ENCODE data around the gene ATG3.
"Not testable (repeated sequence)": the region's sequence is repeated elsewhere in the genome, so short reads cannot be mapped to it uniquely, and the experiment has no call there.

Gene ATG3

DNA sequence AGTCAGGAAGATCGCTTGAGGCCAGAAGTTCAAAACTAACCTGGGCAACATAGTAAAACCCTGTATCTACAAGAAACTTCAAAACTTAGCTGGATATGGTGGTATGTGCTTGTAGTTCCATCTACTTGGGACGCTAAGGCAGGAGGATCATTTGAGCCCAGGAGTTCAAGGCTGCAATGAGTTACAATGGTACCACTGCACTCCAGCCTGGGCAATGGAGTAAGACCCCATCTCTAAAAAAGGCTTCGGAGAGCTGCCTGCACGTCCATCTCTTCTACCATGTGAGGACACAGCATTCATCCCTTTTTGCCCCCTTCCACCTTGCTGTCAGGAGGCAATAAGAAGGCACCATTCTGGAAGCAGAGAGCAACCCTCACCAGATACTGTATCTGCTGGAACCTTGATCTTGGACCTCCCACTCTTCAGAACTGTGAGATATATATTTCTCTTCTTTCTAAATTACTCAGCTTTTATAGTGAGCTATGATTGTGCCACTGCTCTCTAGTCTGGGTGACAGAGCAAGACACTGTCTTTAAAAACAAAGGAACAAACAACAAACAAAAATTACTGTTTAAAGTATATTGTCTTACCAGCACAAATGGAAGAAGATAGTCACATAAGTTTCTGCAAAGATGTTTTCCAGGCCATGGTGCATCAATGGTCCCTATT, 58.3 kb downstream of the ATG3 start:
- DNase-seq: no peak
- Mint-ChIP-seq H3K9me3 (peaks cover 6% of the 10 kb centered on the region), H3K4me1 (no peaks in the 10 kb centered on the region), H3K27me3 (ENCODE audit: low read depth, poor library complexity) (peaks cover 3% of the 10 kb centered on the region), H3K27ac (no peak overlapping the region), H3K4me3 (no peak overlapping the region), H3K36me3 (ENCODE audit: low read depth) (no peaks in the 10 kb centered on the region)
- no peak for TF ChIP-seq CTCF (IDR thresholded peaks at IDR 0.05)

DNA sequence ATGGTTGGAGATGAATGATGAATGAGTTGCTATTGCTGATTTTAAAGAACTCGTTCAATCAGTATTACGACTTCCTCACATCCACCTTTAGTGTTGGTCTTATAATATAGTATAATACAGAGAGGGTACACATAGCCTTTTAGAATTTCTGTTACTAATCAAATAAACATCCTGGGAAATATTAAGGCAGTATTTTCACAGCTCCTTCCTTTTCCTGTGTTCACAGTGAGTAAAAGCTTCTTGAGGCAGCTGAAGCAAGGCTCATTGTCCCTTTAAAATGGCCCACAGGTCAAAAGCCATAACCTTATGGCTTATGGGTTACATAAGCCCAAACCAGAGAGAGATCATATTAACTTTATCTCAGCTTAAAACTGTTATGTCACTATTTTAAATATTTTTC, 61.1 kb downstream of the ATG3 start:
- TF ChIP-seq CTCF (IDR thresholded peaks at IDR 0.05): no peak
- Mint-ChIP-seq H3K4me1 (no peaks in the 10 kb centered on the region), H3K9me3 (no peaks in the 10 kb centered on the region), H3K27ac (no peak overlapping the region), H3K4me3 (no peak overlapping the region), H3K27me3 (ENCODE audit: low read depth, poor library complexity) (peaks cover 3% of the 10 kb centered on the region), H3K36me3 (ENCODE audit: low read depth) (no peaks in the 10 kb centered on the region)
- no peak for DNase-seq

DNA sequence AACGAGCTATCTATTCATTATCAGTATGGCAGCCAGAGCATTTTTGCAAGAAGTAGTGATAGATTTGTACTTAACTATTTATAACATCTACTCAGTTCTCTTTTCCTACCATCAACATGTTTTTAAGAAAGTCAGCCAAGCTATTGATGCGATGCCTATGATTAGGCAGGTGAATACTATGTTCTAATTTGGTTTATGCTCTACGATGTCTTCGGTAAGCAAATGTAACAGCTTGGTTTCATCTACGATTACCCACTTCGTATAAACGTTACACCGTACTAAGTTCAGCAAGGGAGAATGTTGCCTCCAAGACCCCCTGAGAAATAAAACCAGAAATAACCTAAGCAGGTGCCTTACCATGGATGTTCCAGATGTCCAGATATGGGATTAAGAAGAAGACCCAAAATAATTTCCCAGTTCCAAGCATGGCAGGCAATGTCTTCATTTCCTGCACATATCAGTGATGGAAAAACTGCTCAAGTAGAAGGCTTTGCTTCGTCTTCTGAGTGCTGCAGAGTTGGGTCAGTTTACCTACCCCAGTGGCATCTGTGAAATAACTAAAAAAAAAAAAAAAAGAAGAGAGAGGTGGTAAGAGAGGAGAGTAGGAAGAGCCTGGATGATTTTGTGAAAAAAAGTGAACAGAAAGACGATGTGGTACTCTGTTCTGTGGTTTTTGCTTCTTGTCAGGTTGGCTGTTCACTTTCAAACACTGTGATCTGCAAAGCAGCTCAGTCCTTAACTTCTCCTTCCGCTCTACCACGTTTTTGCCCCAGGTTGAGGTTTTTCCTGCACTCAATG, 62.6 kb downstream of the ATG3 start, which contains the start of gene BTLA:
Gene BTLA, minus strand, starts transcription at position 559 of the 798 bp plus-strand sequence. Its CDS starts 114 bp downstream, at position 445.
- H3K9me3 Mint-ChIP-seq: peaks cover 4% of the 10 kb centered on the region

DNA sequence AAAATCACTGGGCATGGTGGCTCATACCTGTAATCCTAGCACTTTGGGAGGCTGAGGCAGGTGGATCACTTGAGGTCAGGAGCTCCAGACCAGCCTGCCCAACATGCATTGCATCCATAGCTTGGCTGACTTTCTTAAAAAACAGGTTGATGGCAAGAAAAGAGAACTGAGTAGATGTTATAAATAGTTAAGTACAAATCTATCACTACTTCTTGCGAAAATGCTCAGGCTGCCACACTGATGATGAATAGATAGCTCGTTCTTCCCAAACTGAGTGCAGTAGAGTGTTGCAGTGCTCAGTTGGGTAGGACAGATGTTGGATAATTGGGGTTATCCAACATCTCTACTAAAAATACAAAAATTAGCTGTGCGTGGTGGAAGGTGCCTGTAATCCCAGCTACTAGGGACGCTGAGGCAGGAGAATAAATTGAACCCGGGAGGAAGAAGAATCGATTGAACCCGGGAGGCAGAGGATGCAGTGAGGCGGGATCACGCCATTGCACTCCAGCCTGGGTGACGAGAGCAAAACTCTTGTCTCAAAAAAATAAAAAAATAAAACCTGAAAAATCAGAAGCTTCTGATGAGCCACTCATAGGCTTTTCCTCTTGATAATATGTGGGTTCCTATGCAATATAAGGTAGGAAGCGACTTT, 63.7 kb downstream of the ATG3 start:
- H3K4me1 Mint-ChIP-seq: no peaks in the 10 kb centered on the region
- no peak for DNase-seq
- H3K27me3 Mint-ChIP-seq (ENCODE audit: low read depth, poor library complexity): no peaks in the 10 kb centered on the region
- H3K4me3 Mint-ChIP-seq: no peak overlapping the region
- peaks cover 8% of the 10 kb centered on the region for H3K9me3 Mint-ChIP-seq
- H3K36me3 Mint-ChIP-seq (ENCODE audit: low read depth): no peaks in the 10 kb centered on the region
- TF ChIP-seq CTCF (IDR thresholded peaks at IDR 0.05): no peak
- no peak overlapping the region for H3K27ac Mint-ChIP-seq

More for the DNA sequence above, 62.6 kb downstream of the ATG3 start, which contains the start of gene BTLA:
- DNase-seq: no peak
- TF ChIP-seq CTCF (IDR thresholded peaks at IDR 0.05): no peak
- no peak within 1 kb of the TSS for H3K27ac Mint-ChIP-seq
- no peaks in the 10 kb centered on the region for H3K4me1 Mint-ChIP-seq
- peaks cover 3% of the 10 kb centered on the region for H3K27me3 Mint-ChIP-seq (ENCODE audit: low read depth, poor library complexity)
- no peaks in the 10 kb centered on the region for H3K36me3 Mint-ChIP-seq (ENCODE audit: low read depth)
- no peak within 1 kb of the TSS for H3K4me3 Mint-ChIP-seq

DNA sequence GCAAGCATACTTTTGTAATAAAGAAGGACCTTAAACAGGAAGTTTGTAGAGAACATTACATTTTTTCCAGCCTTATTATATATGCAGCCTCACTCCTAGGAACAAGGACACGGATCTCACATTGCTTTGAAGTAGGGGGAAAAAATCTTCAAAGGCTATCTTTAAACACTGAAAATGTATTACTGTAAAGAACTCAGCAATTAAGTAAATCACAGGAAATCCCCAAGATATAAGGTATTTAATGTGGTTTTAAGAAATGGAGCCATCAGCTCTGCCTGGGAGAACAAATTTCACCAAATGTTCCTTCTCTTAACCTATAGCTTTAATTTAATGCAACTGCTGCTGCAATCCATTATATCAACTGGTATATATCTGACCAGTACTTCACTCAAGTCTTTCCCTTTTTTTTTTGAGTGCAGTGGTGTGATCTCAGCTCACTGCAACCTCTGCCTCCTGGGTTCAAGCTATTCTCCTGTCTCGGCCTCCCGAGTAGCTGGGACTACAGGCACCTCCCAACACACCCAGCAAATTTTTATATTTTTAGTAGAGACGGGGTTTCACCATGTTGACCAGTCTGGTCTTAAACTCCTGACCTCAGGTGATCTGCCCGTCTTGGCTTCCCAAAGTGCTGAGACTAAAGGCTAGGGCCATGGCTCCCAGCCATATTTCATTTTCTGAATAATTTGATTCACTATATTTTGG, 65.2 kb downstream of the ATG3 start:
- no peaks in the 10 kb centered on the region for H3K27me3 Mint-ChIP-seq (ENCODE audit: low read depth, poor library complexity)
- no peak for DNase-seq
- peaks cover 8% of the 10 kb centered on the region for H3K9me3 Mint-ChIP-seq
- H3K4me3 Mint-ChIP-seq: no peak overlapping the region
- no peak overlapping the region for H3K27ac Mint-ChIP-seq
- no peaks in the 10 kb centered on the region for H3K4me1 Mint-ChIP-seq
- no peak for TF ChIP-seq CTCF (IDR thresholded peaks at IDR 0.05)
- no peaks in the 10 kb centered on the region for H3K36me3 Mint-ChIP-seq (ENCODE audit: low read depth)

- H3K27me3 Mint-ChIP-seq (ENCODE audit: low read depth, poor library complexity); H3K4me3 Mint-ChIP-seq; H3K9me3 Mint-ChIP-seq; H3K4me1 Mint-ChIP-seq; H3K36me3 Mint-ChIP-seq (ENCODE audit: low read depth); DNase-seq; H3K27ac Mint-ChIP-seq: not testable (repeated sequence)
These were observed 67.4 kb downstream of the ATG3 start for GRCh38 chr3:112494448-112494767.

Measured in nephron progenitor cell (in vitro differentiated cells).